B cell (primary cell): ENCODE results near the gene AOAH. TPM values are rescaled to one million over a fixed set of nuclear protein-coding genes. Genes with fewer than 3 reads are reported as not detected.

Source experiments
- ATAC-seq: fragments of 200-7000 bp; cut with Tn5 transposase; one replicate; pipeline ENCODE4 v1.10.0; 2021; ENCODE audit warnings: low read depth, mild to moderate bottlenecking, moderate number of reproducible peaks, moderate library complexity
- CTCF ChIA-PET: fragments of 350-600 bp; sonication (Branson Sonifier 250); formaldehyde crosslinking; loops from one replicate; lab custom pipeline; 2021; ENCODE audit warnings: antibody characterized with exemption, inconsistent platforms; lab: Charles Lee
- POLR2A ChIA-PET: fragments of 350-600 bp; sonication (Branson Sonifier 250); formaldehyde crosslinking; loops from one replicate; lab custom pipeline; 2021; ENCODE audit warnings: antibody characterized with exemption; lab: Charles Lee
- DNase-seq: peaks from one replicate; pipeline ENCODE4 v3.0.0; 2013
- H2AFZ ChIP-seq: 2 replicates; pipeline ENCODE4 v1.6.1; 2012; ENCODE audit warnings: mild to moderate bottlenecking, low read depth, low read length; ENCODE audit not compliant: insufficient read depth, poor library complexity, severe bottlenecking
- H3K27ac ChIP-seq, 2 donors: 1 replicate in 1 of 2; 2 replicates in 1 of 2; pipeline ENCODE4 v1.5.1; 2012 to 2013; ENCODE audit warnings: low read length in 2 of 2, mild to moderate bottlenecking in 2 of 2, moderate library complexity in 1 of 2
- H3K27me3 ChIP-seq, 4 experiments: fragments of 200-600 bp in 1 of 4; sonication (generic) in 1 of 4; replicated peaks in 1 of 4; 1 replicate in 2 of 4; 2 replicates in 2 of 4; pipeline versions ENCODE4 v1.6.1 to v1.7.0; 2013 to 2016; ENCODE audit warnings: low read length in 3 of 4, mild to moderate bottlenecking in 2 of 4, mixed read lengths in 1 of 4, moderate library complexity in 1 of 4; ENCODE audit not compliant: insufficient read depth in 4 of 4, control insufficient read depth in 3 of 4; ENCODE audit errors: control extremely low read depth in 1 of 4
- H3K36me3 ChIP-seq, 2 experiments: replicated peaks in 1 of 2; 1 replicate in 1 of 2; 2 replicates in 1 of 2; pipeline versions ENCODE4 v1.6.1 to v1.7.1; 2013; ENCODE audit warnings: low read length in 1 of 2; ENCODE audit not compliant: insufficient read depth in 2 of 2, control insufficient read depth in 1 of 2; ENCODE audit errors: control extremely low read depth in 1 of 2, extremely low read depth in 1 of 2
- H3K4me1 ChIP-seq, 2 donors: fragments of 200-600 bp in 1 of 2; sonication (generic) in 1 of 2; 1 replicate in 1 of 2; 2 replicates in 1 of 2; pipeline versions ENCODE4 v1.5.1 to v1.6.1; 2013 to 2017; ENCODE audit warnings: low read length in 2 of 2; ENCODE audit not compliant: control insufficient read depth in 2 of 2, insufficient read depth in 2 of 2
- H3K4me2 ChIP-seq: replicated peaks from 2 replicates; pipeline ENCODE3; 2012; ENCODE audit warnings: mild to moderate bottlenecking, low read depth, low read length; ENCODE audit not compliant: poor library complexity, severe bottlenecking
- H3K4me3 ChIP-seq, 5 experiments: fragments of 200-600 bp in 1 of 5; sonication (generic) in 1 of 5; 1 replicate in 3 of 5; 2 replicates in 2 of 5; pipeline versions ENCODE4 v1.5.1 to v1.7.0; 2011 to 2016; ENCODE audit warnings: low read length in 4 of 5, mild to moderate bottlenecking in 4 of 5, low read depth in 2 of 5, control low read depth in 1 of 5, moderate library complexity in 1 of 5; ENCODE audit not compliant: insufficient read depth in 1 of 5; ENCODE audit errors: control extremely low read depth in 1 of 5, extremely low read depth in 1 of 5
- H3K79me2 ChIP-seq: fragments of 200-600 bp; sonication (generic); one replicate; pipeline ENCODE4 v1.6.0; 2016; ENCODE audit warnings: low read length; ENCODE audit not compliant: control insufficient read depth, insufficient read depth
- H3K9ac ChIP-seq: fragments of 200-600 bp; sonication (generic); 2 replicates; pipeline ENCODE4 v1.6.1; 2017; ENCODE audit warnings: mild to moderate bottlenecking, low read length, moderate library complexity
- H3K9me3 ChIP-seq, 3 donors: one replicate each; pipeline versions ENCODE4 v1.6.1 to v1.7.1; 2013; ENCODE audit warnings: low read length in 2 of 3; ENCODE audit not compliant: control insufficient read depth in 2 of 3, insufficient read depth in 1 of 3; ENCODE audit errors: control extremely low read depth in 1 of 3
- H4K20me1 ChIP-seq: 2 replicates; pipeline ENCODE4 v1.6.0; 2012; ENCODE audit warnings: mild to moderate bottlenecking, low read length; ENCODE audit not compliant: insufficient read depth, control insufficient read depth, poor library complexity, severe bottlenecking
- H3K27ac Mint-ChIP-seq: one replicate; pipeline ENCODE4 v1.8.0; 2021; ENCODE audit warnings: mixed read lengths
- H3K27me3 Mint-ChIP-seq: one replicate; pipeline ENCODE4 v1.8.0; 2021; ENCODE audit warnings: mixed read lengths
- H3K4me1 Mint-ChIP-seq: one replicate; pipeline ENCODE4 v1.8.0; 2021; ENCODE audit warnings: mixed read lengths
- H3K4me3 Mint-ChIP-seq: one replicate; pipeline ENCODE4 v1.8.0; 2021; ENCODE audit warnings: mixed read lengths
- H3K9me3 Mint-ChIP-seq: one replicate; pipeline ENCODE4 v1.8.0; 2022; ENCODE audit warnings: mixed read lengths; ENCODE audit not compliant: insufficient read depth
- CTCF ChIP-seq: fragments of 200-600 bp; IDR thresholded peaks from one replicate; pipeline ENCODE4 v1.8.0; 2022; ENCODE audit warnings: antibody characterized with exemption, mild to moderate bottlenecking
- EZH2 ChIP-seq: IDR thresholded peaks from 2 replicates; pipeline ENCODE4 v1.6.1; 2012; ENCODE audit warnings: borderline replicate concordance, low read depth, mild to moderate bottlenecking, moderate library complexity, low read length; ENCODE audit not compliant: insufficient read depth, poor library complexity, severe bottlenecking
- WGBS: methylation state at CpG from one replicate; pipeline ENCODE4 v1.1.5; 2013; ENCODE audit warnings: missing lambda C conversion rate; ENCODE audit not compliant: insufficient coverage; 5-methylcytosine and 5-hydroxymethylcytosine counted together
- intact Hi-C: fragments of 100-400 bp; cut with micrococcal nuclease; formaldehyde crosslinking; loops from one replicate; pipeline ENCODE4 v1.10.0; 2022
- polyA plus RNA-seq: library from polyadenylated mRNA; depleted of rRNA; stranded (reverse); fragments of >200 nt; gene quantifications from 2 replicates; pipeline ENCODE4 v1.2.3, GENCODE V29; 2012
- total RNA-seq, 2 donors: library from RNA; stranded (reverse); fragments of 120-200 nt in 1 of 2; gene quantifications; 1 replicate in 1 of 2; 2 replicates in 1 of 2; pipeline versions ENCODE4 v1.2.3 to v1.2.4, GENCODE V29; 2013 to 2022

AOAH gene
- total and polyA plus RNA-seq, 2 donors (not counting 1 experiment from before 2014, with no cell fraction given), result 2.6 to 5.0 TPM

- Mint-ChIP-seq H3K4me3 (no peak overlapping the region), H3K27me3 (peaks cover 8% of the 10 kb centered on the region), H3K27ac (no peak overlapping the region), H3K9me3 (no peaks in the 10 kb centered on the region), H3K4me1 (no peaks in the 10 kb centered on the region)
- intact Hi-C loops, result no loop called here
- H3K4me1 ChIP-seq, result no peaks in the 10 kb centered on the region
- H4K20me1 ChIP-seq, result no peaks in the 10 kb centered on the region
- no peak overlapping the region for H3K27ac ChIP-seq
- H3K4me2 ChIP-seq, result no peak overlapping the region
- 92% methylated on average over 10 of the region's 10 CpGs for WGBS
- H3K9me3 ChIP-seq, result peaks cover 0 to 3% (median 0%) of the 10 kb centered on the region in 3 donors
- H3K79me2 ChIP-seq, result no peaks in the 10 kb centered on the region
- ATAC-seq, result no peak
- H3K9ac ChIP-seq, result no peak overlapping the region
- DNase-seq, result no peak
- H3K4me3 ChIP-seq, result no peak overlapping the region
- no peak for TF ChIP-seq EZH2
- no peak for TF ChIP-seq CTCF
- H3K27me3 ChIP-seq, result no peaks in the 10 kb centered on the region
- ChIA-PET POLR2A (no interaction called here), CTCF (no interaction called here)
- no peaks in the 10 kb centered on the region for H3K36me3 ChIP-seq
- H2AFZ ChIP-seq, result no peak overlapping the region
Measured at GRCh38 chr7:36599645-36600313, 124.5 kb downstream of the AOAH start.

- intact Hi-C loops, result no loop called here
- no peak overlapping the region for H3K9ac ChIP-seq
- ChIA-PET CTCF (no interaction called here), POLR2A (no interaction called here)
- Mint-ChIP-seq H3K4me3 (no peak overlapping the region), H3K9me3 (no peaks in the 10 kb centered on the region), H3K27ac (no peak overlapping the region), H3K4me1 (no peaks in the 10 kb centered on the region), H3K27me3 (peaks cover 8% of the 10 kb centered on the region)
- H3K4me3 ChIP-seq, result no peak overlapping the region
- H3K27ac ChIP-seq, result no peak overlapping the region
- DNase-seq, result no peak
- H2AFZ ChIP-seq, result no peak overlapping the region
- no peaks in the 10 kb centered on the region for H3K27me3 ChIP-seq
- no peaks in the 10 kb centered on the region for H3K79me2 ChIP-seq
- no peaks in the 10 kb centered on the region for H3K4me1 ChIP-seq
- no peak for ATAC-seq
- H3K36me3 ChIP-seq, result no peaks in the 10 kb centered on the region
- TF ChIP-seq CTCF (no peak), EZH2 (no peak)
- H3K4me2 ChIP-seq, result no peak overlapping the region
- H4K20me1 ChIP-seq, result no peaks in the 10 kb centered on the region
- 96% methylated on average over 3 of the region's 3 CpGs for WGBS
- H3K9me3 ChIP-seq, result peaks cover 0 to 2% (median 0%) of the 10 kb centered on the region in 3 donors
Measured at GRCh38 chr7:36598054-36598674, 126.1 kb downstream of the AOAH start.
